LoVo (cell line): ENCODE measurements around the gene ODF2.

Experiments used
- DNase-seq: peaks from one replicate; pipeline ENCODE4 v3.0.0-alpha.2; 2016; ENCODE audit warnings: low spot score

ODF2 gene

DNA sequence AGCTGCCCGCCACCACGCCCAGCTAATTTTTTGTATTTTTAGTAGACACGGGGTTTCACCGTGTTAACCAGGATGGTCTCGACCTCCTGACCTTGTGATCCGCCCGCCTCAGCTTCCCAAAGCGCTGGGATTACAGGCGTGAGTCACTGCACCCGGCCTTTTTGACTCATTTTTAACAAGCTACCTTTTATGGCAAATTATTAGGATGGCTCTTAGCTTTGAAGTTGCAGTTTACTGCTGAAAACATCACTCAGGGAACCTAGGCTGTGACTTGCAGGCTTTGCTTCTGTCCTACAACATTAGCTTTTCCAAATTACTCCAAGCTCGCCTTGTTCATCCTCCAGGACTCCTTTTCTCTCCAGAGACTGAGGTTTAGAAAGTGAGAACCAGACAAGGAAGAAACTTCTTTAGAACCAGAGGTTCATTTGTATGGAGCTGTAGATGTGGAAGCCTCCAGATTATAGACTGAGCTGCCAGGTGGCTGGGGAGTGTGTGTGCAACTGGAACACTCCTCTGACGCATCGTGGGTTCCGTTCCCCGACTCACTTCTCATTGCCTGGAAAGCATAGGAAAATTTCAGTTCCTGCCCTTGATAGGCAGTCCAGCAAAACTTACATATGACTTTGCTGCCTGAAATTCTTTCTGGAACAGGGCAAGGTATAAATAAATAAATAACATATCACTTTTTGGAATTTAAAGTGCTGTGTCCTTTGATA lies 72.8 kb downstream of the ODF2 start:
- peak; percentile 42 for DNase-seq

DNA sequence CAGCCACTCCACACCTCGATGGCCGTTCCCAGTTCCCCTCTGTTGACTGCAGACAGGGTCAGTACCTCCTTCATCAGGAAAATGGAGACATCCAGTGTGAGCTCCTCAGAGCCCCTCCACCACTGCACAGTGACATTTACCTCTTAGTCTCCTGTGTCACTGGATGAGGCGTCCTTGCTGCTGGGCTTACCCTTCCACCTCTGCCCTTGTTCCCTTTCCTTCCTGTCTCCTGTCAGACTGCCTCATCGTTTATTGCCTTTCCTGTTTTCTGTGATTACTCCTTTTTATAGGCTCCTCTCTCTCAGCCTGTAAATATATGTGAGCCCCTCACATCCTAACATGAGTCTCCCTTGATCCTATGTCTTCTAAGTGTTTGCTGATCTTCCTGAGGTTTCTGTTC lies 73.4 kb downstream of the ODF2 start:
- DNase-seq = no peak

DNA sequence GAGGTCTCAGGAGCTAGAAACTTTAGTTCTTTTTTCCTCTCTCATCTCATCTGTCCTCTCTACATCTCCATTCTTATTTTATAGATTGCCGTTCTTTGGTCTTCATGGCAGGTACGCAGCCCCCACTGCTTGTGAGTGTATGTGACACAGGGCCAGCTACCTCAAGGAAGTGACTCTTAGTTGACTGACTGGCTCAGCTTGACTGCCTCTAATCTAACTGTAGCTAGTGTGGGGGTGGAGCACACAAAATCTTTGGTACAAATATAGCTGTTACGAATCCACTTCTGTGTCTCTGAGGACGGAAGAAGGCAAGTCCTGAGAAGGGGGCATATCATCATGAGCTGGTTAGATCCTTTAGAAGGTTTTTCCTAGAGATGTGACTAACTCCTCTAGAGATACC lies 76.8 kb downstream of the ODF2 start:
- DNase-seq = no peak

DNA sequence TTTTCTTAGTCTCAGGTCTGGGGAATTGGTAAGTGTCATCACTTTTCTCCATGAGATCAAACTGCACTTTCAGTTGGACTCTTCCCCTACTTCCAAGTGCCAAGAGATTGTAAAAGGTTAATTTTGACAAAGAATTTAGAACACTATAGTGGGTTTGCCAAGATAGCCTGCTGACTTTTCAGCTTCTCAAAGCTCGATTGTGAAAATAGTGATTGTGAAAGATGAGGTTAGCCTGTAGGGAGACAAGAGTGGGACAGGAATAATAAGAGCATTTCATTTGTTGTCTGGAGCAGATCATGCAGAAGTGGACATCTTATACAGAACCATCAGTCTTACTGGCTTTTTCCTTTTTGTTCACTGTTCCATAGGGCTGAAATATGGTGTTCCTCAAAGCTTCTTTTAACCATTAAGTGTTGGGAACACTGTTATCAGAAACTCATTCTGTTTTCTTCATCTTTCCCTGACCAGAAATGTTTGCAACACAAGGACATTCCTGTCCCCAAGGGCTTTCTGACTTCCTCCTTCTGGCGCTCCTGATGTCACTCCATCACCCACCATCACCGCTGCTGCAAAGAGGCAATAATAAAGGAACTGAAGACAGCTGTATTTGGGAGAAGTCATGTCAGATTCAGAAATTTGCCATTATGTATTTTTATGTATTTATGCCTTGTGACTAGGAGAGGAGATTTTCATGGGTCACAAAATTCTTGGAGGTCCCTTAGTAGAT lies 85.0 kb downstream of the ODF2 start:
- DNase-seq = no peak

DNA sequence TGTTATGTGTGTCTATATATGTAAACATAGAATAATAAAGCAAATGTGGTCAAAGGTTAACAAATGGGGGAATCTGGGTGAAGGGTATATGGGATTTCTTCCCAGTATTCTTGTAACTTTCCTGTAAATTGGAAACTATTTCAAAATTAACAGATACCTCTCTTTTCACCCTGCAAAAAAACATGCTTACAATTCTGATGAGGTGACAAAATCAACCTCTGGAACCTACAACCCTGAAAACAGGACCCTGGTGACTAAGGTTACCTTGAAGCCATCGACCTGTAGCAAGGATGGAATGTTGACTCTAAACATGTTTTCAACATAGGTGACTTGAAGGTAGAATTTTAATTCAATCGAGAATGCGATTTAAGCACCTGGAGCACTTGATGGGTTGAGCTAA lies 90.7 kb downstream of the ODF2 start:
- no peak for DNase-seq

DNA sequence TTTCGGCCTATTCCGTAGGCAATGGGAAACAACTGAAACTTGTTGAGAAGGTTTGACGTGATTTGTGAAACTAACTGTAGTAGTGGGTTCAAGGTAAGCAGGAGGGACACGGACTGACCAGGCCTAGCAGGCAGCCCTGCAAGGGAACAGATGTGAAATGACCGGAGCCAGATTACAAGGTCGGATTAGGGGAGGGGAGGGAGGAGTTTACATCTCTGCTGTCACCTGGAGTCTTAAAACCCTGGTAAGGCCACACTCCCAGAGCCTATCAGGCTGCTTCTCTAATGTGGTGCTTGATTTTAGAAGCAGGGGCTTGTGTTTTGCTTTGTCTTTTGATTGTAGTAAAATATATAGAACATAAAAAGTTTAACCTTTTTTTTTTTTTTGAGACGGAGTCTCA lies 93.1 kb downstream of the ODF2 start:
- DNase-seq = no peak

DNA sequence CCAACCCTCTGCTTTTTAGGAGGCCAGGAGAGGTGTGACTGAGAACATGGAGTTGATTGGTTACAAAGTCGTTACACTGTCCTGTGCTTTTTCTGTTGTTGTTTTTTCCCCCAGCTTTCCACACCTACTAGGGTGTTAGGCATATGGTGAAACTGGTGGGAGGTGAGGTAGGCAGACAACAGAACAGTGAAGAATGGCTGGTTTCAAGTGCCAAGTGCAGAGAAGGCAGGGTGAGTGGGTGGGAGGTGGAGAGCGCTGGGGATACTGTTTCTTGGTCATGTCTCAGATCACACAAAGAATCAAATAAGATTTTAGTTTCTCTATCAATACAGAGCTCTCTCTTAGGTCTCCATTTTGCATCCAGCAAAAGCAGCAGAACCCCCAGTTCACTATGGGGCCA lies 94.4 kb downstream of the ODF2 start:
- no peak for DNase-seq
